HG03135 (cell line): Measurements from ENCODE around the gene NCAM1.
"Not testable (repeated sequence)": the region's sequence is repeated elsewhere in the genome, so short reads cannot be mapped to it uniquely, and the experiment has no call there.

Experiments
- ATAC-seq: cut with Tn5 transposase; IDR thresholded peaks from one replicate; pipeline ENCODE4 v1.9.1; 2021; ENCODE audit warnings: mild to moderate bottlenecking, moderate library complexity; ENCODE audit not compliant: unreplicated experiment

Gene NCAM1

GRCh38 chr11:113018913-113019312 lies 57.7 kb downstream of the NCAM1 start:
- no peak for ATAC-seq

GRCh38 chr11:113019711-113020110 lies 58.5 kb downstream of the NCAM1 start:
- ATAC-seq: no peak

- no peak for ATAC-seq
Measured at GRCh38 chr11:113021111-113021510, 59.9 kb downstream of the NCAM1 start.

GRCh38 chr11:113022262-113022661 lies 61.0 kb downstream of the NCAM1 start:
- no peak for ATAC-seq

- no peak for ATAC-seq
Measured at GRCh38 chr11:113023228-113023627, 62.0 kb downstream of the NCAM1 start.

- no peak for ATAC-seq
Measured at GRCh38 chr11:113023986-113024385, 62.8 kb downstream of the NCAM1 start.

- ATAC-seq: no peak
Measured at GRCh38 chr11:113026778-113027177, 65.6 kb downstream of the NCAM1 start.

GRCh38 chr11:113034576-113034975 lies 73.4 kb downstream of the NCAM1 start:
- ATAC-seq: no peak

GRCh38 chr11:113035708-113036107 lies 74.5 kb downstream of the NCAM1 start:
- no peak for ATAC-seq

GRCh38 chr11:113043698-113044097 lies 82.5 kb downstream of the NCAM1 start:
- ATAC-seq: no peak

GRCh38 chr11:113045146-113045545 lies 83.9 kb downstream of the NCAM1 start:
- ATAC-seq: no peak

GRCh38 chr11:113046866-113047265 lies 85.6 kb downstream of the NCAM1 start:
- ATAC-seq: no peak

GRCh38 chr11:113048820-113049768 lies 87.9 kb downstream of the NCAM1 start:
- no peak for ATAC-seq

- ATAC-seq: not testable (repeated sequence)
Measured at GRCh38 chr11:113053042-113053441, 91.8 kb downstream of the NCAM1 start.

- no peak for ATAC-seq
Measured at GRCh38 chr11:113057038-113057437, 95.8 kb downstream of the NCAM1 start.

- no peak for ATAC-seq
Measured at GRCh38 chr11:113059548-113059947, 98.3 kb downstream of the NCAM1 start.

GRCh38 chr11:113065330-113065729 lies 104.1 kb downstream of the NCAM1 start:
- no peak for ATAC-seq

- no peak for ATAC-seq
Measured at GRCh38 chr11:113072237-113072858, 111.1 kb downstream of the NCAM1 start.

GRCh38 chr11:113073290-113073953 lies 112.2 kb downstream of the NCAM1 start:
- ATAC-seq: no peak

- no peak for ATAC-seq
Measured at GRCh38 chr11:113075586-113076095, 114.4 kb downstream of the NCAM1 start.

GRCh38 chr11:113077379-113077778 lies 116.2 kb downstream of the NCAM1 start:
- ATAC-seq: no peak
